Breast epithelium (tissue), 4 donors: Measurements from ENCODE around the gene VSNL1. TPM values are rescaled to one million over a fixed set of nuclear protein-coding genes. Genes with fewer than 3 reads are reported as not detected.
A peak's percentile ranks its signal among the peaks of the same experiment; 100 is the strongest.

Source experiments
- DNase-seq, 2 donors: peaks; one replicate each; pipeline ENCODE4 v3.0.0-alpha.2; 2019; ENCODE audit warnings: low spot score in 2 of 2
- H3K27ac ChIP-seq, 2 donors: fragments of 200-600 bp; sonication (generic) in 1 of 2; one replicate each; pipeline ENCODE4 v1.5.1; 2016 to 2019; ENCODE audit warnings: mild to moderate bottlenecking in 1 of 2
- H3K27me3 ChIP-seq, 2 donors: fragments of 200-600 bp; sonication (generic) in 1 of 2; one replicate each; pipeline versions ENCODE4 v1.5.1 to v1.6.0; 2017 to 2019; ENCODE audit warnings: control low read depth in 1 of 2, mild to moderate bottlenecking in 1 of 2
- H3K36me3 ChIP-seq: fragments of 200-600 bp; one replicate; pipeline ENCODE4 v1.5.1; 2019
- H3K4me1 ChIP-seq, 2 donors: fragments of 200-600 bp; sonication (generic); one replicate each; pipeline ENCODE4 v1.5.1; 2016 to 2019; ENCODE audit warnings: control low read depth in 1 of 2
- H3K4me3 ChIP-seq, 3 donors: fragments of 200-600 bp; sonication (generic); 1 replicate in 2 of 3; 2 replicates in 1 of 3; pipeline ENCODE4 v1.5.1; 2016 to 2019; ENCODE audit warnings: mild to moderate bottlenecking in 3 of 3, moderate library complexity in 2 of 3
- H3K9me3 ChIP-seq, 2 donors: fragments of 200-600 bp; sonication (generic) in 1 of 2; one replicate each; pipeline ENCODE4 v1.5.1; 2016 to 2019; ENCODE audit warnings: control low read depth in 1 of 2
- CTCF ChIP-seq, 3 donors: fragments of 450-650 bp; IDR thresholded peaks; one replicate each; pipeline ENCODE4 v1.5.1; 2016 to 2017; ENCODE audit warnings: antibody characterized with exemption in 3 of 3, mild to moderate bottlenecking in 3 of 3, moderate library complexity in 3 of 3
- POLR2A ChIP-seq: fragments of 450-650 bp; IDR thresholded peaks from one replicate; pipeline ENCODE4 v1.6.1; 2016; ENCODE audit warnings: antibody characterized with exemption, mild to moderate bottlenecking, moderate library complexity
- POLR2AphosphoS5 ChIP-seq, 3 donors: sonication (generic); formaldehyde crosslinking; IDR thresholded peaks; one replicate each; pipeline ENCODE4 v1.6.1; 2017; ENCODE audit warnings: antibody characterized with exemption in 3 of 3
- intact Hi-C: fragments of 100-400 bp; cut with DNase I; formaldehyde crosslinking; loops from one replicate; pipeline ENCODE4 v1.15.1; 2023; ENCODE audit warnings: low total_unique reads
- total RNA-seq, 3 donors: library from RNA; depleted of rRNA; stranded (reverse); fragments of >200 nt; gene quantifications; one replicate each; pipeline ENCODE4 v1.1.0, GENCODE V29; 2016

VSNL1 gene
- total RNA-seq, 3 donors from 2014 or later = 0.80 to 6.9 (median 2.6) TPM

- peak overlapping the region; percentile 32 to 73 (median 48) for H3K4me3 ChIP-seq
- peak overlapping the region; percentile 4 to 53 for H3K27ac ChIP-seq
- no peaks in the 10 kb centered on the region for H3K4me1 ChIP-seq
- TF ChIP-seq CTCF (IDR thresholded peaks at IDR 0.05) (no peak), POLR2AphosphoS5 (IDR thresholded peaks at IDR 0.05) (no peak), POLR2A (no peak)
- no peaks in the 10 kb centered on the region for H3K27me3 ChIP-seq
- H3K36me3 ChIP-seq = no peaks in the 10 kb centered on the region
- no peaks in the 10 kb centered on the region for H3K9me3 ChIP-seq
- intact Hi-C loops = no loop called here
- no peak for DNase-seq
Measured at GRCh38 chr2:17517481-17518211, 22.9 kb upstream of the VSNL1 start.

- Histone ChIP-seq H3K27ac (peak within 1 kb of the TSS; percentile 4 to 53), H3K9me3 (no peaks in the 10 kb centered on the region), H3K27me3 (no peaks in the 10 kb centered on the region), H3K36me3 (no peaks in the 10 kb centered on the region), H3K4me3 (peak within 1 kb of the TSS; percentile 32 to 73 (median 48)), H3K4me1 (no peaks in the 10 kb centered on the region)
- peak; percentile 77 to 81 for DNase-seq
- intact Hi-C loops = no loop called here
- no peak for TF ChIP-seq POLR2A
- TF ChIP-seq POLR2AphosphoS5 (IDR thresholded peaks at IDR 0.05) = no peak
- TF ChIP-seq CTCF (IDR thresholded peaks at IDR 0.05) = no peak
Measured at GRCh38 chr2:17518212-17519154, 22.0 kb upstream of the VSNL1 start, which contains the start of gene RAD51AP2. Gene RAD51AP2 (minus strand): TSS chr2:17518440. CDS start chr2:17518415, 25 bp downstream.

GRCh38 chr2:17519486-17519885, 21.0 kb upstream of the VSNL1 start:
- intact Hi-C loops = no loop called here
- no peaks in the 10 kb centered on the region for H3K27me3 ChIP-seq
- no peaks in the 10 kb centered on the region for H3K36me3 ChIP-seq
- no peak overlapping the region for H3K27ac ChIP-seq
- no peak for DNase-seq
- no peaks in the 10 kb centered on the region for H3K9me3 ChIP-seq
- H3K4me3 ChIP-seq = no peak overlapping the region
- no peak for TF ChIP-seq POLR2A
- no peak for TF ChIP-seq POLR2AphosphoS5 (IDR thresholded peaks at IDR 0.05)
- TF ChIP-seq CTCF (IDR thresholded peaks at IDR 0.05) = no peak
- no peaks in the 10 kb centered on the region for H3K4me1 ChIP-seq

- DNase-seq = no peak
- Histone ChIP-seq H3K27me3 (no peaks in the 10 kb centered on the region), H3K36me3 (no peaks in the 10 kb centered on the region), H3K4me1 (no peaks in the 10 kb centered on the region), H3K27ac (no peak overlapping the region), H3K4me3 (no peak overlapping the region), H3K9me3 (no peaks in the 10 kb centered on the region)
- no peak for TF ChIP-seq POLR2AphosphoS5 (IDR thresholded peaks at IDR 0.05)
- no peak for TF ChIP-seq CTCF (IDR thresholded peaks at IDR 0.05)
- no peak for TF ChIP-seq POLR2A
- intact Hi-C loops = no loop called here
Measured at GRCh38 chr2:17520761-17521160, 19.7 kb upstream of the VSNL1 start.

- intact Hi-C loops = no loop called here
- TF ChIP-seq POLR2AphosphoS5 (IDR thresholded peaks at IDR 0.05) (no peak), POLR2A (no peak), CTCF (IDR thresholded peaks at IDR 0.05) (no peak)
- no peak overlapping the region for H3K27ac ChIP-seq
- no peaks in the 10 kb centered on the region for H3K4me1 ChIP-seq
- H3K27me3 ChIP-seq = no peaks in the 10 kb centered on the region
- H3K4me3 ChIP-seq = no peak overlapping the region
- no peaks in the 10 kb centered on the region for H3K9me3 ChIP-seq
- no peaks in the 10 kb centered on the region for H3K36me3 ChIP-seq
- no peak for DNase-seq
Measured at GRCh38 chr2:17521621-17522020, 18.9 kb upstream of the VSNL1 start.
